ENCODE results near the gene PTTG1IP.

The PTTG1IP gene

DNA sequence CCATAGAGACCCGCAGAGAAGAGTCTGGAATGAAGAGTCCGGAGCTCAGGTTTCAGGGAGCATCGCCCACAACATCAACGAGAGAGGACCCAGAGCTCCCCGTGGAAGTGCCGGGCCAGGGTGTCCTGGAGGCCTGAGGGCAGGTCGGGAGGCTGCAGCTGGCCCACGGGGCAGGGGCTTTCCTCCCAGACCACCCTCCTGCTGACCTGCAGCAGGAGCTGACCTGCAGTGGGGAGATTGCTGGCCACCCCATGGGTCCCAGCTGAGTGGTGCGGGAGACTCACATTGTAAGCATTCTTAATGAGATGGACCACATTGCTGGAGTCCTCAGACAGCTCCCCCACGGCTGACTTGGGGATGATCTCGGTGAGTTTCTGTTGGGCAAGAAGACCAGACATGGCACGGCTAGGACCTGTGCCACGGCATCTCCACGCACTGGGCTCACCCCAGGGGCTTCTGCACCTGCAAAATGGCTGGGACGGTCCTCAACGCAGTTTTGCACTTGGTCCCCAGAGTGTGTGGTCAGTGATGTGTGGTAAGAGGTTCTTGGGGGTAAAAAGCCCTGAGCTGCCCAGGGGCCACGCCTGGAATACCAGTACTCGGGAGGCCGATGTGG lies 21.3 kb upstream of the PTTG1IP start:
- no peak for DNase-seq

DNA sequence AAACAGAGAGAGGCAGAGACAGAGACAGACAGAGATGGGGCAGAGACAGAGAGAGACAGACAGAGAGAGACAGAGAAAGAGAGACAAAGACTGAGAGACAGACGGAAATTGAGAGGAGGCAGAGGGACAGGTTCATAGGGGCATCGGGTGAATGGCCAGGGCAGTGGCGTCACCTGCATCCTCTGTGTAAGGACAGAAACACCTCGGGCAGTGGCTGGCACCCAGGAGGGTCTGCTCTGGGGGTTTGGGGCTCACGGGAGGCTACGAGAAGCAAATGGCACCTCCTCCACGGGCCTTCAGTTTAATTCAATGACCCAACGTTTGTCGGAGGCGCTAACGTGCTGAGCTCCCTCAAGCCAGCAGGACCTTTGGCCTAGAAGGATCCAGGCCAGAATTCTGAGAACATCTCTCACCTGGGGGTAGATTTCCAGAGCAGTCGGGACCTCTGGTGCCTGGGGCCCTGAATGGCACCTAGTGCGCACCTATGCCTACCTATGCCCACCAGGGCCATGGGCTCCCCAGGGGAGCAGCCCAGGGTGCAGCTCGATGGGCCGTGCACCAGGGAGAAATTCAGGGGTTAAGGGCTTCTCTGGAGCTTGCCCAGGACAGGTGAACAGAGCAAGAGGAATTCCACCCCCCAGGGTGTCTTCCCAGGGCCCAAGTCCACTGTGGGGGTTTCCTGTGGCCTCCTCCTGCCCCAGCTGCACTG lies 20.6 kb upstream of the PTTG1IP start:
- no peak for DNase-seq

DNA sequence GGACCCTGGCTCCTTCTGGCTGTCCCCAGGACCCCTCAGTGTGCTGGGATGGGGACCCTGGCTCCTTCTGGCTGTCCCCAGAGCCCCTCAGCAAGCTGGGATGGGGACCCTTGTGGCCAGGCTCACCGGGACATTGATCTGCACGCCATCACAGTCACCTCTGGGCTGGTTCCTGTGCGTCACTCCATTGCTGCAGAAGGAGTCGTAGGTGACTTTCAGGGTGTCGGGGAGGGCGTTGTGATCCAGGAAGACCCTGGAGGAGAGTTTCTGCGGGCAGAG lies 19.7 kb upstream of the PTTG1IP start:
- no peak for DNase-seq

DNA sequence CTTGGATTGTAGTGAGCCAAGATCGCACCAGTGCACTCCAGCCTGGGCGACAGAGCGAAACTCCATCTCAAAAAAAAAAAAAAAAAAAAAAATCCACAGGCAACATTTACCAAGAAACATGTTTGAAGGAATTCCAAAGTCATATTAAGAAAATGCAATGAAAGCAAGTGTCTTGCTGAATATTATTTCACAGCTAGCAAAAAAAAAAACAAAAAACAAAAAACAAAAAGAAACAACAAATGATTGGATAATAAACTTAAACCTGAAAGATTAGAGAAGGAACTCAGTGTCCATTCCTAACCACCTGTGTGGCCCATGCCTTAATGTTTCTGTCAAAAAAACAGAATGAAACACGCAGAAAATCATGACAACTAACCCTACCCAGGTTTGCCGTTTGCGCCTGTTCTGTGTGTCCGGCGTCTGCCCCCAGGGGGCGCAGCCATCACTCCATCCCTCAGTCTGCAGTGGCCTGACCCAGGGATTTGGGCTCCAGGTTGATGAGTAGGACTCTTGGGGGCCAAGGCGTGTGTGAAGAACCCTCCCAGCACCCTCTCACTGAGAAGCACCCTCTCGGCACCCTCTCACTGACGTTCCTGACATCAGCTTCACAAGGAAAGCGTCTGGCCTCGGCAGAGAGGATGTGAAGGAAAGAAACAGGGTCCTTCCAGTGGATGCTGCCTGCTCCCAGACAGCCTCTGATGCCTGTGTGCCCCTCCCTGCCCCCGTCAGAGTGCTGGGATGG lies 19.2 kb upstream of the PTTG1IP start:
- peak in 1 of 2 experiments; percentile 65 for DNase-seq

DNA sequence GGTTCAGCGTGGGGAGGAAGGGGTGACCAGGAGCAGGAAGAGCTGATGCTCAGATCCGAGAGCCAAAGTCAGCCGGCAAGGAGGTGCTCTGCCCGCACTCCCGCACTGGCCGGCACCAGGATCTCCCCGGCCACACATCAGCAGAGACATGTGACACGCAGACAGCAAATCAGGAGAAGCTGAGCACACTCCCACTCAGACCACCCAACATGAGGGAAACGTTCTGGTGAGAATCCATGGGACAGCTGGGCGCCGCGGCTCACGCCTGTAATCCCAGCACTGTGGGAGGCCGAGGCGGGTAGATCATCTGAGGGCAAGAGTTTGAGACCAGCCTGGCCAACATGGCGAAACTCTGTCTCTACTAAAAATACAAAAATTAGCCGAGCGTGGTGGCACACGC lies 18.6 kb upstream of the PTTG1IP start:
- no peak for DNase-seq

DNA sequence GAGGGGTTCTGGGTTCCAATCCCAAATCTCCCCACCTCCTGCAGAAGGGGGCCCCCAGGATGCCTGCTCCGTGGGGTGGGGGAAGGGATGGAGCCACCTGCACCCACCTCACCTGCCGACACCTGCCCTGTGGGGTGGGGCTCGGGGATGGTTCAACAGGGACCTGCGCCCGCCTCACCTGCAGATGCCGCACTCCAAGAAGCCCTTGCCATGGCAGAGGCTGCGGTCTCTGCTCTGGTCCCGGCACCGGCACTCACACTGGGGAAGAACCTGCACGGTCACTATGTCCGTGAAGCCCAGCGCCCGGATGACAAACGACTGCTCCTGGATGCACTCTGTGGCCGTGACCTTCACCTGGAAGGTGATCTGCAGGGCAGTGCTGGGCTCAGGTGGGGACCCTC lies 18.1 kb upstream of the PTTG1IP start:
- no peak for DNase-seq

DNA sequence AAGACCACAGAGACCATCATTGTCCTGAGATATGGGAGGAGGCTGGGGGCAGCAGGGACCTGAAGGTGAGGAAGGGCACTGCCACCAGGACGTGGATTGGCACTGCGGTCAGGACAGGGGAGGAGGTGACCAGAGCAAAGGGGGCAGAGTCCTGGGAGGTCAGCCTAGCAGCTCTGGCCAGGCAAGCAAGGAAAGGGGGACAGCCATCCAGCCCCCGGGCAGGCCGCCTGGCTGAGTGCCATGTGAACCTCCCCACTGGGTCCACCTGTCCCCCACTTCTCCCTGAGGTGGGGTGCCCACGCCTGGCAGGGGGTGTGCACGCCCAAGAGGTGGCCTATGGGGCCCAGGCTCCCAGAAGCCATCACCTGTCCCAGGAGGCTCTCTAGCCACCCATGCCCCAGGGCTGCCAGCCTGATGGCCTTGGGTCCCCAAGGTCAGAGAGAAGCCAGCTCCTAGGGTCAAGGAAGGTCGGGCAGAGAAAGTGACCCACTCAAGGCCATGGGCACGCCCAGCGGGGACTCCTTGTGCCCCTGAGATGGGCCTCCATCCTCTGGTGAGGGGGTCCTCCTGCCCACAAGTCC lies 17.6 kb upstream of the PTTG1IP start:
- no peak for DNase-seq

DNA sequence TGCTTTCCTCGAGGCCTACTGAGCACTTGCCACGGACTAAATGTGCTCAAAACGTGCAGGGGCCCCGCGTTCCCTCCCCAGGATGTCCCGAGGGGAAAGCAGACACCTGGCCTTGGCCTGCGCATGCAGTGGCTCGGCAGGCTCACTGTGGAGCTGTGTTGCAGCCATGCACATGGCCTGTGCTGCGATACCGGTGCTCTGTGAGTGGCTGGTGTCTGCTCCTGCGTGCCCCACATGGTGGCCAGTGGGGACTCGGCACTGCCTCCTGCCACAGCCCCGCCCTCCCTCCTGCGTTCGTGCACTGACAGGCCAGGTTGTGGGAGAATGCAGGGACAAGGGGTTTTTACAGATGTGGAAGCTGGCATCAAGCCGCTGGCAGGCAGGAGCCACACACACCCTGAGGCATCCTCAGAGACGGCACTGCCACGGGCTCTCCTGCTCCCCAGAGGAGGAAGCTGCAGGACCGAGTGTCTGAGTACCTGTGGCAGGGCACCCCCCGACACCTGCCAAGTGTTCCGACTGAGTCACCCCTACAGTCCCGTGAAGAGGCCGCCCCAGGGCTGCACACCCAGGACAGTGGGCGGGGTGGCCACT lies 16.9 kb upstream of the PTTG1IP start:
- DNase-seq = no peak

DNA sequence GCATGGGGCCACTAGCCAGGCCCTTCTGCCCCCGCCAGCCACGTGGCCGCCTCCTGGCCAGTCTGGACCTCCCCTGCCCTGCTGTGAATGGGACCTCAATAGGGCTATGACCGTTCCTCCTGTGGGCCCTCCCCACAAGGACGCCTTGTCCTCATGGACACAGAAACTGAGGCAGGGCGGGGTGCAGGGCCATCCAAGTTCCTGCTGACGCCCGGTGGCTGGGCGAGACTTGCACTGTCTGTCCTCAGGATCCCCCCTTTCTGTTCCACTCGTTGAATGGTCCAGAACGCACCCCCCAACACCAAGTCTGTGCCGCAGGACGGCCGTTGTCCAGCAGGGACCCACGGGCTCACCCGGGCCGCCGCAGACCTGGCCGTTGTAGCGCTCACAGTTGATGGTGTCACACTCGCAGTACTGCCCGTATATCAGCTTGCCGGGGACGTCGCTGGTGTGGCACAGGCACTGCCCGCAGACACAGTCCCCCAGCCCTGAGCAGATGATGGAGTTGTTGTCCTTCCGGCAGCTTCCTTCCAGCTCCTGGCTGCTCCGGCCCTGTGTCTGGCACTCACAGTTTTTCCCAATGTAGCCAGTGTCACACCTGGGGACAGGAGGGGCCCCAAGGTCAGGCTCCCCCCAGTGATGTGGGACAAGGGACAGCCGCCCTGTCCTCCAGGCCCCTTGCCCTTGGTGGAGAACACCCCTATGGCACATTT lies 16.3 kb upstream of the PTTG1IP start:
- DNase-seq = no peak

DNA sequence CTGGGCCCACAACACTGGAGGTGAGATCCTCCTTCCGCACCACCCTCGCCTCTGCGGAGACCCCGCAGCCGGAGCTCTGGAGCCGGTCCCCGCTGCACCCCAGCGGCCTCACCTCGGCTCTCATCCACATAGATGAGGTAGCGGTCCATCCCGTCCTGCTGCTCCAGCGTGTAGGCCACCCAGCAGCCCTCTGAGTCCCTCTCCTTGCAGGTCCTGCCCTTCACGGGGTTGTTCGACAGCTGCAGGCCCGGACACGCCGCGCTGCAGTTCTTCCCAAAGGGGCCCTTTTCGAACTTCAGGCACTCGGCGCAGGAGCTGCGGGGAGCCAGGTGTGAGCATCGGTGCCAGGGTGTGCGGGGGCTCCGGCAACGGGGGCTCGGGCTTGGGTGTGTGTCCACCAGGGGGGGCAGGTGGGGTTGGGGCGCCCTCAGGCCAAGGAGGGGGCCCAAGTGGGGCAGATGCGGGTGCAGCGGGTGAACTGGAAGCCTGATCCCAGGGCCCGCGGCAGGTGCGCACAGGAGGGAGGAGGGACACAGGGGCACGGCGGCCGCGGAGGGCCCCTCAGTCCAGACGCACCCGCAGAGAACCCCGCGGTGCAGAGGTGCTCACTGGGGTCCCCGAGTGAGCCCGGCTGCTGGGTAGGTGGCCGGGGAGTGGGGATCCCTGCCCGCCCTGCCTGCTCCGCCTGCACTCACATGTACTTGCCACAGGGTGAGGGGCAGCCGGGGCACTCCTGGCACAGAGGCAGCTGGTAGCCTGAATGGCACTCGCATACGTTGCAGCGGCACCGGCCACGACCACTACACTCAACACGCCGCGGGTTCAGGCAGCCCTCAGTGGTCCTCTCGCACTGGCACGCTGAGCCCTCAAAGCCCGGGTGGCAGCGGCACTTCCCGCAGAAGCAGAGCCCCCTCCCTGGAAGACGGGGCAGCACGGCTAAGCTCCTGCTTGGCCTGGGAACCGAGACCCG lies 15.4 kb upstream of the PTTG1IP start:
- no peak for DNase-seq

DNA sequence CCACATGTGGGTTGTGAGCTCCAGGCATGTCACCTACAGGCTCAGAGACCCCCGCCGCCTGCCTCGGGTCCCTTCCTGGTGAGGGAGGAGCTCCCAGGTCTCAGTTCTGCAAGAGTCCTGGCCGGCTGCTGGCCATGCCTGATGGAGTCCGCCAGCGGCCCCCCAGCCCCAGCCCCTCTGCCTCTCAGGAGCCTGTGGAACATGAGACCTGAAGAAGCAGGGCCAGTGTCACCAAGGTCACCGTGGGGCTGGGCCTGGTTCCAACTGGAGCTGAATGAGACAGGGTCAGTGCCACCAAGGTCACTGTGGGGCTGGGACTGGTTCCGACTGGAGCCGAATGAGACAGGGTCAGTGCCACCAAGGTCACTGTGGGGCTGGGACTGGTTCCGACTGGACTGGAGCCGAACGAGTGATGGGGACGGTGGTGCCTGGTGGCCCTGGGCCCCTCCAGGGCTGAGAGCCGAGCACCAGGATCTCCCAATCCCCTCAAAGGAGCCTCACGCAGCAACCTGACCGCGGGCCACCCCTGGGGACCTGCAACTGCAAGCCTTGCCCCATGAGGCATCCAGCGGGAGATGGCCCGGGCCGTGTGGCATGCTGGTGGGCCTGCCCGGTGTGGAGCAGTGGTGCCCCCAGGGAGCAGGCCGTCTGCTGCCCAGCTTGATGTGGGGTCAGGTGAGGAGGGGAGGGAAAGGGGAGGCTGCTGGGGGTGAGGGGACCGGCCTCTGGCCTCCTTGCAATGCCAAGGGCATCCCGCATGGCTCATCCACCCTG lies 14.5 kb upstream of the PTTG1IP start:
- DNase-seq = no peak

DNA sequence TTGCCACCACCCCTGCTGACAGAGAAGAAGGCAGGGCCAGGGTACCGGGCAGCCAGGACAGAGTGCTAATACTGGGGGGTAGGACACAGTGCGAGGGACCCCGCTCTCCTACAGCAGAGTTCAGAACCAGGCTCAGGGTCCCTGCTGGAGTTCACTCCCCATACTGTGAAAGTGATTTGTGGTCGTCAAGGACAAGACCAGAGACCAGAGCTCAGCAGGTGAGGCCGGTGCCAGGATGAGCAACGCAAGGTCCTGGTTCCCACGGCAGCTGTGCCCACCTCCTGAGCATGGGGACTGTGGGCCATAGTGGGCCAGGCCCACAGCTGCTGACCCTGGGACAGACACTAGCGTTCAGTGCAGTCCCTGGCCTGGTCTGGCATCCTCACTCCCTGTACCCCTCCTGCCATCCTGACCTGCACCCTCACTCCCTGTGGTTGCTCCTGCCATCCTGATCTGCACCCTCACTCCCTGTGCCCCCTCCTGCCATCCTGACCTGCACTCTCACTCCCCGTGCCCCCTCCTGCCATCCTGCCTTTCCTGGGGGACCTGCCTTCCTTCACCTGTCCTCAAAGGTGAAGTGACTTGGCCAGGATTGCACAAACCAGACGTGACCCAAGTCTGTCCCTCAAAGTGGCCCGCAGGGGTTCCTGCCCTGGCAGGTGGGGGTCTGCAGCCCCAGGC lies 13.8 kb upstream of the PTTG1IP start:
- no peak for DNase-seq

DNA sequence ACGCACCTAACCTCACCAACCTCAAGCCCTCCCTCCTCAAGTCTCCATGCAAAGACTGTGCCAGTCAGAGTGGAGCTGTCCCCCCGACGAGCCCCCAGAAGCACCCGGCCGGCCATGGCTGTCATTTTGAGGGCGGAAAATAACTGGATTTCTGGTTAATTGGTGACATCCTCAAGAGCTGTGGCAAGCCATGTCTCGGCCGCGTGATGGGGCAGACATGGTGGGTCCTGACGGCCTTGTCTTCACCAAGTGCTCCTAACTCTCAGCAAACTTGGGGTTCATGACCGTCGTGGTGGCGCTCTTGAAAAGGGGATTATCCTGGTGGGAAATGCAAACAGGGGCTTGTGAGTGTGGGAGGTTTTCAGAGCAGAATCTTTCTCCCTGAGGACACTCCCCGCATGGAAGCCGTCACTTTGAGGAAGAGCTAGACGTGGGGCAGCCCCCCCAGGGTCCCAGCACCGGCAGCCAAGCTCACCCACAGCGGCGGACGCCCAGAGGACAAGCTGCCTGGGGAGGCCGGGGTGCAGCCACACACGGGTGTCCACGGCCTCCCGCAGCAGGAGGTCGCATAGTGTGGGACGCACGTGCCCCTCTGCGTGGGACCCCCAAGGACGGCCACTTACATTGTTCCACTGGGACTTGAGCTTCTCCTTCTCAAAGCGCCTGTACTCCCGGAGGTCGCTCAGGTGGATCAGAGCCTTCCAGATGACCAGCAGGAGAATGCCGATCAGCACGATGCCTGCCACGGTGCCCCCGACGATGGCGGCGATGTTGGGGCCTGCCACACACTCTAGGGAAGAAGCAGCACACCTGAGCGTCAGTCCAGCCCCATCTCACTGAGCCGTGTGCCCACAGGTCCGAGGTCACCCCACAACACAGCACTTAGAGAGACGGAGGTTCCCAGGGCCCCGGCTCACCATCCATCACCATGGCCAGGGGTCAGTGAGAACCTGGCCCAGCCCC lies 12.9 kb upstream of the PTTG1IP start:
- DNase-seq = no peak

DNA sequence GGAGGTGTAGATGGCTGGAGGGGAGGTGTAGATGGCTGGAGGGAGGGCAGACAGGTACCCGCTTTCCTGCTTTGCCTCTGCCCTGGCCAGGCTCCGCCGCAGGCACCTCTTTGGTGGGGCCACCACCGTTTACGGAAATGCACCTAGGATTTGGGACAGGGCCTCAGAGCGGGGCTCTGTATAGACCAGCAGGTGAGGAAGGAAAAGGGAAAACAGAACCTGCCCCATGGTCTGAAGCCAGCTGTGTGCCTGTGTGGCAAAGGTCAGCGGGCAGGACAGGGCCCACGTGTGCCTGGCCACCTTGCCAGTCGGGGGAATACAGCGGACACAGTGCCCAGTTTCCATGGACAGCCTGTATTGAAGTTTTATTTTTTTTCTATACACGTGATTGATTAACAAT lies 12.1 kb upstream of the PTTG1IP start:
- no peak for DNase-seq

DNA sequence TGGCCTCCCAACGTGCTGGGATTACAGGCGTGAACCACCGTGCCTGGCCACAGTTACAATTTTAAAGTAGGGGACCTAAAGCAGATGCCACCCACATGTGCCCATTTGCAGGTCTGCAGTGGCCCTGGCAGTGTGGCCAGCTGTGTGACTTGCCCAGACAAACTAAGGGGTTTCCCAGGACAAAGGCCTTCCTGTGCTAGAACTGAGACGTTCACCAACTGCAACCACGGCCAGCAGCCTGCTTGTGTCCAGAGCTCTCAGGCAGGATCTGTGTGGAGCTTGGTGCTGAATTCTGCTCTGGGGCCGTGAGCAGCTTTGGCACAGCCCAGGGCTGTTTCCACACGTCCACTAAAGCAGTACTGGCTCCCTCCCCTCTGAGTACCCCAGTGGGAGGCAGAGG lies 10.6 kb upstream of the PTTG1IP start:
- no peak for DNase-seq

DNA sequence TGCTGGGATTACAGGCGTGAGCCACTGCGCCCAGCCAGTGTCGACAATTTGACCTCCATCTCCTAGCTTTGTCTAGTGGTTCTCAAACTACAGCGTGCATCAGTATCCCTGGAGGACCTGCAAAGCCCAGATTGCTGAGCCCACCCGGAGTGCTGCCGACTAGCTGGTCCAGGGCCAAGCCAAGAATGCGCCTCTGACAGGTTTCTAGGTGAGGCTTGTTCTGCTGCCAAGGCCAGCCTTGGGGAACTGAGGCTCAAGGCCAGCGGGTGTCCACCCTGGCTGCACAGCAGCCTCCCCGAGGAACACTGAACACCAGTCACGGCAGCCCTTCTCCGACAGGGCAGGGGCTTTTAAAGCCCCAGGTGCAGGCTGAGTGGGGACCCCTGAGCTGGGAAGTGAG lies 9.8 kb upstream of the PTTG1IP start:
- DNase-seq = no peak

DNA sequence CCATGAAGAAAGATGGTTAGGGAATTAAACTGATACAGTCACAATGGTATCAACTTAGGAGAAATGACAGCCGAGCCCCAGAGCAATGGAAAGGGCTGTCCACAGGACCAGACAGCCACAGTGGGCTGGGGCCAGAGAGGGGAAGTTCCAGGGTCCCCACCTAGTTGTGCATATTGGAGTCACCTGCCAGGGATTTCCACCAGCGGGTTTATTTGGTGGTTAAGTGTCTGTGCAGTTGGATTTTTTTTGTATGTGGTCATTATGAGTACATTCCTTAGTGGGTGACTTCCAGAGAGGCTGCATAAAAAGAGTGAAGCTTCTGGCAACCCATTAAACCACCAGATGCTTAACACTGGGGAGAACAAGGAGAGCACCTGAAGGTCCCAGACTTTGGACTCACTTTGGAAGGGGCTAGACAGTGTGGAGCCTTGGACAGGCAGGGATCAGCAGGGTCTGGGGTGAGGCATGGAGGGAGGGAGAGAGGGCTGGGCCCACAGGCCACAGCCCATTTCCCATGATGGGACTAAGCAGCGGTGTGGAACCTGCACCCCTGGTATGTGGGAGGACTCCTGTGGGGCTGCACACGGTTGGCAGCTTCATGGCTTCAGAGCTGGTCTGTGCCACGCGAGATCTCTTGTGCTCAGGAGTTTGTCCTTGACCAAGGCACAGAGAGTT lies 7.8 kb upstream of the PTTG1IP start:
- no peak for DNase-seq

DNA sequence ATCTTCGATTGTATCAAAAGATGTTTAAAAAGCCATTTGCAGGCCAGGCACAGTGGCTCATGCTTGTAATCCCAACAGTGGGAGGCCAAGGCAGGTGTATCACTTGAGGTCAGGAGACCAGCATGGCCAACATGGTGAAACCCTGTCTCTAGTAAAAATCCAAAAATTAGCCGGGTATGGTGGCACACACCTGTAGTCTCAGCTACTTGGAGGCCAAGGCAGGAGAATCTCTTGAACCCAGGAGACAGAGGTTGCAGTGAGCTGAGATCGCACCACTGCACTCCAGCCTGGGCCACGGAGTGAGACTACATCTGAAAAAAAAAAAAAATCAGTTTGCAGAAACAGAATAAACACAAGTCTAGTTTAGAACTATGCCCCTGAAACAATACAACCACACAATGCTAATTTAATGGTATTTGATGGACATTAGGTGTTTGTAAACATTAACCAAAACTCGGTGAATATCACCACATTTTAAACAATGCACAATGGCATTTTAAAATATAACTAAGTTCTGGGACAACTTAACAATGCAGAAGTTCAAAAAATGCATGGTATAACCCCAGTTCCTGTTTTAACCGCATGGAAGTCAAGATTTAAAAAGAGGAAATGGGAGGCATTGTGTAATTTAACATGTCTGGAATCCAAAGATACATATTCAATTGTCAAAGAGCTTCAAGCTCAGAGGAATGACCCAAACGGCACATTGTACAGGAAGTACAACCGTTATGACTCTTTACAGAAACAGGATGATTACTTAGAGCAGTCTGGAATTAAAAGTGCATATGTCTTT lies 7.1 kb upstream of the PTTG1IP start:
- DNase-seq = no peak
